Mucosa of descending colon (tissue), 3 donors: ENCODE data around the gene MAP2K6. TPM values are rescaled to one million over a fixed set of nuclear protein-coding genes. Genes with fewer than 3 reads are reported as not detected.

Source experiments
- ATAC-seq: fragments of 200-7000 bp; cut with Tn5 transposase; one replicate; pipeline ENCODE4 v1.9.1; 2020; ENCODE audit warnings: mild to moderate bottlenecking, moderate library complexity
- DNase-seq, 3 donors: peaks; one replicate each; pipeline ENCODE4 v3.0.0-alpha.2; 2020
- H3K36me3 ChIP-seq: fragments of 200-600 bp; one replicate; pipeline ENCODE4 v1.8.0; 2021; ENCODE audit warnings: low read depth, mild to moderate bottlenecking
- H3K4me1 ChIP-seq: fragments of 200-600 bp; one replicate; pipeline ENCODE4 v1.8.0; 2021; ENCODE audit warnings: low read depth, mild to moderate bottlenecking
- H3K4me3 ChIP-seq: fragments of 200-600 bp; one replicate; pipeline ENCODE4 v1.8.0; 2021; ENCODE audit warnings: mild to moderate bottlenecking
- H3K9me3 ChIP-seq: fragments of 200-600 bp; one replicate; pipeline ENCODE4 v1.8.0; 2021; ENCODE audit warnings: mild to moderate bottlenecking
- intact Hi-C, 2 donors: fragments of 100-400 bp; cut with DNase I in 1 of 2; cut with micrococcal nuclease in 1 of 2; formaldehyde crosslinking; loops; one replicate each; pipeline versions ENCODE4 v1.11.0 to v1.11.1; 2022; cut with DNase I, micrococcal nuclease
- total RNA-seq, 3 donors: library from RNA; stranded (reverse); fragmentation: NEBNext Ultra II Directional in 2 of 3; extraction: Animal tissue kit (Norgen Biotek cat#: 25700) in 2 of 3; gene quantifications; one replicate each; pipeline versions ENCODE4 v1.2.1 to v1.2.4, GENCODE V29; 2021 to 2023
- TF ChIP-seq, protein P1 (sequence below): fragments of 200-600 bp; IDR thresholded peaks from one replicate; pipeline ENCODE4 v1.8.0; 2022; ENCODE audit warnings: antibody characterized with exemption, mild to moderate bottlenecking
- donor health status: DM: no; HTN: no; CAD: no; lungs with moderate emphysema.
- donor health status: DM: no; HTN: no; CAD: no.
- donor health status: DM: no; HTN: yes; CAD: no.

The MAP2K6 gene
- total RNA-seq, 3 donors from 2014 or later: 62.9 to 146 (median 117) TPM

DNA sequence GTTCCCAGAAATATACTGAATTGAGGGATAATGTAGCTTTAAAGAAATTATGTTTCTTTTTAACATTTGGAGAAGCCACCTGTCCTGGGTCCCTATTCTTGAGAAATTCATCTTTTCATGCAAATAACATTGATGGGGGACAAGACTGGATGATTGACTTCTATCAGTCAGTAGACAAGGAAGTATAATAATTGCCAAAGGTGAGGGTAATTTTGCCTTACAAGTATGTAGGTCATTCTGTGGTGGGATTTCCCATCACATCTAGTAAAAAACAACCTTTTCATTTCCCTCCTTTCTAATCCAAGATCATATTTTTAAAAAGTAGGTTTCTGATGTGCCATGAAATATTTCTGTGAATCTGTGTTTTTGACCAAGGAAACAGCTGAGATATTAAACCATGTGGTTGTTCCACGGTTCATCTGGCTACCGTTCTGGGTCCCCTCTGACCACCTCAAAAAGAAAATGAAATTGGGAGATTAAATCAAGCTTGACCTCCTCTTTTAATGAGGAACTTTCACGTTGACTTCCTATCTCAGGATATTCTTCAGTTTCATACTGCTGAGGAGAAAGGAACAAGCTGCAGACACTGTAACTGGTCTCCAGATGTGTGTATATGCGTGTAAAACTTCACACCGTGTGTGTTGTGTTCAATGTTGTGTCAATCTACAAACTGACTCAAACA, 138.6 kb downstream of the MAP2K6 start:
- H3K36me3 ChIP-seq: no peaks in the 10 kb centered on the region
- no peak for DNase-seq
- TF ChIP-seq, protein P1, sequence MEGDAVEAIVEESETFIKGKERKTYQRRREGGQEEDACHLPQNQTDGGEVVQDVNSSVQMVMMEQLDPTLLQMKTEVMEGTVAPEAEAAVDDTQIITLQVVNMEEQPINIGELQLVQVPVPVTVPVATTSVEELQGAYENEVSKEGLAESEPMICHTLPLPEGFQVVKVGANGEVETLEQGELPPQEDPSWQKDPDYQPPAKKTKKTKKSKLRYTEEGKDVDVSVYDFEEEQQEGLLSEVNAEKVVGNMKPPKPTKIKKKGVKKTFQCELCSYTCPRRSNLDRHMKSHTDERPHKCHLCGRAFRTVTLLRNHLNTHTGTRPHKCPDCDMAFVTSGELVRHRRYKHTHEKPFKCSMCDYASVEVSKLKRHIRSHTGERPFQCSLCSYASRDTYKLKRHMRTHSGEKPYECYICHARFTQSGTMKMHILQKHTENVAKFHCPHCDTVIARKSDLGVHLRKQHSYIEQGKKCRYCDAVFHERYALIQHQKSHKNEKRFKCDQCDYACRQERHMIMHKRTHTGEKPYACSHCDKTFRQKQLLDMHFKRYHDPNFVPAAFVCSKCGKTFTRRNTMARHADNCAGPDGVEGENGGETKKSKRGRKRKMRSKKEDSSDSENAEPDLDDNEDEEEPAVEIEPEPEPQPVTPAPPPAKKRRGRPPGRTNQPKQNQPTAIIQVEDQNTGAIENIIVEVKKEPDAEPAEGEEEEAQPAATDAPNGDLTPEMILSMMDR: no peak
- intact Hi-C loops: no loop called here
- no peaks in the 10 kb centered on the region for H3K9me3 ChIP-seq
- no peaks in the 10 kb centered on the region for H3K4me1 ChIP-seq
- ATAC-seq: no peak
- H3K4me3 ChIP-seq: no peak overlapping the region

DNA sequence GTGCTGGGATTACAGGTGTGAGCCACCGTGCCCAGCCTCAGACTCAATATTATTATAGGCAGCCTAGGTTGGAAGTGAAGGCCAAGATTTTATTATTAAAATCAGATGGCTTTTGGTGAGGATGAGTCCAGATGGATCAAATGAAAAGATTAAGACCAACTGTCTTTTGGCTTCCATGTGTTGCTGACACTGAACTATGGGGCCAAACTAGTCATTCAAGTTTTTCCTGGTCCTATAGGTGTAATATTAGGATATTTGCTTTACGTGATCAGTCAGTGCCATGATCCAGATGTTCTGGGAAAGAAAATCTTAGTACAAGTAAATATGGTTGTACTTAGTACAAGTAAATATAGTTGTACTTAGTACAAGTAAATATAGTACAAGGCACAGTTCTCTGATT, 140.6 kb downstream of the MAP2K6 start:
- DNase-seq (no peak), ATAC-seq (peak; percentile 15)
- intact Hi-C loops: no loop called here
- Histone ChIP-seq H3K4me3 (no peak overlapping the region), H3K36me3 (no peaks in the 10 kb centered on the region), H3K4me1 (no peaks in the 10 kb centered on the region), H3K9me3 (no peaks in the 10 kb centered on the region)
- TF ChIP-seq, protein P1: no peak

DNA sequence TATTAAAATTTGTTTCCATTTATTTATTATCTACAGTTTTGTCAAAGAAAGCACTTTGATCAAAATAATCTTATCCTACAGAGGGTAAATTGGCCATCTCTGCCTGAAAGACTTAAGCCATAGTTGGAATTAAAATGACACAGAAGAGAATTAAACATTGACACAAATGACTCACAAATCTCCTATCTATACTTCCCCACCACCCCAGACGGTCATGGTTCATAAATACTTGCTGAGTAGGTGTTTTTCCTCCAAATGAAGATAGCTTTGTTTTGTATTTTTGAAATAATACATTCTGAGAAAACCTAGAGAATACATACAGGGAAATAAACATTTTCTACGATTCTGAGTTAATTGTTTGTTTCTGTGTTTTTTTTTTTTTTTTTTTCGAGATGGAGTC, 142.8 kb downstream of the MAP2K6 start:
- H3K9me3 ChIP-seq: no peaks in the 10 kb centered on the region
- TF ChIP-seq, protein P1: no peak
- no peaks in the 10 kb centered on the region for H3K36me3 ChIP-seq
- intact Hi-C loops: no loop called here
- no peak for ATAC-seq
- H3K4me3 ChIP-seq: no peak overlapping the region
- DNase-seq: no peak
- H3K4me1 ChIP-seq: no peaks in the 10 kb centered on the region

DNA sequence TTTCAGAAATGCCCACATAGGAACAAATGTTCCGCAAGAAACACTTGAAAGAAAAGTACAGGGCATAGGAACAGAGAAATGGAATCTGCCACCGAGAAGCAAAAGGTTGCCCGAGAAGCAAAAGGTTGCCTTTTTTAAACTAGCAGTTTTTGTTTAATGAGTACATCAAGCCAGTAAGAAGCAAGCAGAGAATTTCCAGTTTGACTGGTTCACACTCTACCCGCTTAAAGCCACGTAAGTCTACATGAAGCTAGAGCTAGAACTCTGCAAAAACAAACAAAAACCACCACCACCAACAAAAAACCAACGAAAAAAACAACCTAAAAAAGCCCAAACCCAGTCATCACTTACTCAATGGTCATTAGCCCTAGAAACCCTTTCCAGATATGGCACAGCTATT, 144.3 kb downstream of the MAP2K6 start:
- ATAC-seq (no peak), DNase-seq (no peak)
- TF ChIP-seq, protein P1: no peak
- H3K36me3 ChIP-seq: no peaks in the 10 kb centered on the region
- H3K9me3 ChIP-seq: no peaks in the 10 kb centered on the region
- H3K4me1 ChIP-seq: no peaks in the 10 kb centered on the region
- H3K4me3 ChIP-seq: no peak overlapping the region
- intact Hi-C loops: no loop called here

DNA sequence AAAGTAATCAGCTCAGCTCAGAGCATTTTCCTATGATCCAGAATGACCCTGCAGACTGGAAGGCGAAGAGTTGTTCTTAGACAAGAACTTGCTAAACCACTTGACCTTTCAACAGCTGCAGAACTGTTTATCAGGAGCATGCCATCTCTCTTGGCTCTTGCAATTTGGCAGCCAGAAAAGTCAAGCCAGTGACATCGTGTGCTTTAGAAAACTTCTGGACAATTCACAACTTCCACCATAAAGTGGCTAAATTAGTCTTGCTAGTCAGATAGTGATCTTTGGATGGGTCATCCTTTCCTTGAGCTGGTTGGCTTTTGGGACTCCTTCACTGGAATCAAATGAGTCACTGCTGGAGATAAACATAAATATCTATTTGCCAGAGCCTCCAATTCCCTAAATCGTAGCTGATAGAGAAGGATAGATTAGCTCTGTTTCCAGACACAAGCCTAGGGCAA, 146.5 kb downstream of the MAP2K6 start:
- H3K4me3 ChIP-seq: no peak overlapping the region
- no peaks in the 10 kb centered on the region for H3K9me3 ChIP-seq
- no peaks in the 10 kb centered on the region for H3K36me3 ChIP-seq
- H3K4me1 ChIP-seq: no peaks in the 10 kb centered on the region
- no peak for DNase-seq
- TF ChIP-seq, protein P1: no peak
- intact Hi-C loops: no loop called here
- ATAC-seq: no peak
